H9 (cell line): Measurements from ENCODE around the gene LRRC63. TPM values are rescaled to one million over a fixed set of nuclear protein-coding genes. Genes with fewer than 3 reads are reported as not detected.

ENCODE experiments used
- DNase-seq: peaks from one replicate; pipeline ENCODE4 v3.0.0-alpha.2; 2017
- H2AFZ ChIP-seq: one replicate; pipeline ENCODE4 v1.6.1; 2013; ENCODE audit warnings: mild to moderate bottlenecking, low read length, control low read depth, moderate library complexity
- H2AK5ac ChIP-seq: 2 replicates; pipeline ENCODE4 v1.6.1; 2013; ENCODE audit warnings: low read length, control low read depth, mixed read lengths; ENCODE audit not compliant: insufficient read length
- H2BK120ac ChIP-seq: one replicate; pipeline ENCODE4 v1.6.1; 2013; ENCODE audit warnings: low read depth, mild to moderate bottlenecking, low read length, control low read depth, inconsistent platforms; ENCODE audit not compliant: poor library complexity, severe bottlenecking
- H2BK12ac ChIP-seq: 2 replicates; pipeline ENCODE4 v1.6.1; 2013; ENCODE audit warnings: low read length, control low read depth, mixed read lengths, low read depth; ENCODE audit not compliant: insufficient read length
- H2BK15ac ChIP-seq: 2 replicates; pipeline ENCODE4 v1.6.1; 2013; ENCODE audit warnings: low read depth, low read length, control low read depth
- H2BK20ac ChIP-seq: one replicate; pipeline ENCODE4 v1.6.1; 2013; ENCODE audit warnings: low read depth, mild to moderate bottlenecking, low read length, control low read depth, inconsistent platforms; ENCODE audit not compliant: poor library complexity, severe bottlenecking
- H2BK5ac ChIP-seq: 2 replicates; pipeline ENCODE4 v1.6.1; 2013; ENCODE audit warnings: low read length, control low read depth, mixed read lengths; ENCODE audit not compliant: insufficient read length
- H3K14ac ChIP-seq: 2 replicates; pipeline ENCODE4 v1.6.1; 2013; ENCODE audit warnings: low read length, control low read depth; ENCODE audit not compliant: insufficient read depth
- H3K18ac ChIP-seq: 2 replicates; pipeline ENCODE4 v1.6.1; 2013; ENCODE audit warnings: low read depth, mild to moderate bottlenecking, mixed read lengths, low read length, control low read depth; ENCODE audit not compliant: insufficient read length
- H3K23ac ChIP-seq: 2 replicates; pipeline ENCODE4 v1.6.1; 2013; ENCODE audit warnings: low read length, control low read depth, mixed read lengths, low read depth; ENCODE audit not compliant: insufficient read length
- H3K23me2 ChIP-seq: 2 replicates; pipeline ENCODE4 v1.6.1; 2013; ENCODE audit warnings: low read depth, mild to moderate bottlenecking, mixed read lengths, low read length, control low read depth; ENCODE audit not compliant: insufficient read length, poor library complexity, severe bottlenecking
- H3K27ac ChIP-seq: 2 replicates; pipeline ENCODE4 v1.5.1; 2013; ENCODE audit warnings: low read length, control low read depth, mixed read lengths, low read depth; ENCODE audit not compliant: insufficient read length
- H3K27me3 ChIP-seq: 2 replicates; pipeline ENCODE4 v1.6.1; 2013; ENCODE audit warnings: low read length, control low read depth, inconsistent platforms; ENCODE audit not compliant: insufficient read depth
- H3K4ac ChIP-seq: 2 replicates; pipeline ENCODE4 v1.6.1; 2013; ENCODE audit warnings: low read depth, mild to moderate bottlenecking, control low read depth, inconsistent platforms, low read length, moderate library complexity
- H3K4me1 ChIP-seq: 2 replicates; pipeline ENCODE4 v1.6.1; 2013; ENCODE audit warnings: low read length, control low read depth, inconsistent platforms; ENCODE audit not compliant: insufficient read depth
- H3K4me2 ChIP-seq: 2 replicates; pipeline ENCODE4 v1.6.1; 2013; ENCODE audit warnings: low read length, control low read depth, mixed read lengths; ENCODE audit not compliant: insufficient read length, insufficient read depth
- H3K56ac ChIP-seq: 2 replicates; pipeline ENCODE4 v1.6.1; 2013; ENCODE audit warnings: low read depth, mild to moderate bottlenecking, mixed read lengths, low read length, control low read depth; ENCODE audit not compliant: insufficient read length
- H3K79me1 ChIP-seq: 2 replicates; pipeline ENCODE4 v1.6.1; 2013; ENCODE audit warnings: low read depth, mild to moderate bottlenecking, moderate library complexity, low read length, control low read depth, inconsistent platforms; ENCODE audit not compliant: insufficient read depth, poor library complexity, severe bottlenecking
- H3K79me2 ChIP-seq: 2 replicates; pipeline ENCODE4 v1.6.1; 2013; ENCODE audit warnings: low read length, control low read depth, inconsistent platforms; ENCODE audit not compliant: insufficient read depth
- H3K9ac ChIP-seq: 2 replicates; pipeline ENCODE4 v1.6.1; 2013; ENCODE audit warnings: low read length, control low read depth, mixed read lengths; ENCODE audit not compliant: insufficient read length; ENCODE audit errors: extremely low read depth
- H3K9me3 ChIP-seq: one replicate; pipeline ENCODE4 v1.6.1; 2013; ENCODE audit warnings: low read depth, low read length, inconsistent platforms; ENCODE audit not compliant: control insufficient read depth
- H3T11ph ChIP-seq: one replicate; pipeline ENCODE4 v1.6.1; 2013; ENCODE audit warnings: mild to moderate bottlenecking, low read length, control low read depth, inconsistent platforms
- H4K20me1 ChIP-seq: one replicate; pipeline ENCODE4 v1.6.1; 2013; ENCODE audit not compliant: control insufficient read depth, insufficient read length, insufficient read depth
- H4K5ac ChIP-seq: 2 replicates; pipeline ENCODE4 v1.6.1; 2013; ENCODE audit warnings: low read depth, mild to moderate bottlenecking, mixed read lengths, low read length, control low read depth; ENCODE audit not compliant: insufficient read length
- H4K8ac ChIP-seq: replicated peaks from 2 replicates; pipeline ENCODE4 v1.6.1; 2013; ENCODE audit warnings: low read length, control low read depth, mixed read lengths, low read depth; ENCODE audit not compliant: insufficient read length
- H4K91ac ChIP-seq: 2 replicates; pipeline ENCODE4 v1.6.1; 2013; ENCODE audit warnings: low read depth, mild to moderate bottlenecking, moderate library complexity, mixed read lengths, low read length, control low read depth; ENCODE audit not compliant: insufficient read length
- H3K27ac Mint-ChIP-seq, 3 experiments: 2 replicates in 2 of 3; 3 replicates in 1 of 3; pipeline ENCODE4 v1.8.0; 2020 to 2021; ENCODE audit warnings: mixed read lengths in 3 of 3, mild to moderate bottlenecking in 1 of 3, moderate library complexity in 1 of 3
- H3K27me3 Mint-ChIP-seq: 2 replicates; pipeline ENCODE4 v1.8.0; 2021; ENCODE audit warnings: low read depth, mild to moderate bottlenecking, moderate library complexity, mixed read lengths
- H3K36me3 Mint-ChIP-seq, 3 experiments: 2 replicates in 2 of 3; 3 replicates in 1 of 3; pipeline ENCODE4 v1.8.0; 2020 to 2021; ENCODE audit warnings: low read depth in 3 of 3, mixed read lengths in 3 of 3; ENCODE audit not compliant: insufficient read depth in 1 of 3
- H3K4me1 Mint-ChIP-seq, 2 experiments: 2 replicates each; pipeline ENCODE4 v1.8.0; 2020; ENCODE audit warnings: mixed read lengths in 2 of 2
- H3K4me3 Mint-ChIP-seq, 2 experiments: 2 replicates in 1 of 2; 3 replicates in 1 of 2; pipeline ENCODE4 v1.8.0; 2020 to 2021; ENCODE audit warnings: mild to moderate bottlenecking in 2 of 2, mixed read lengths in 2 of 2, moderate library complexity in 1 of 2
- H3K9me3 Mint-ChIP-seq, 2 experiments: 2 replicates in 1 of 2; 3 replicates in 1 of 2; pipeline ENCODE4 v1.8.0; 2020; ENCODE audit warnings: mild to moderate bottlenecking in 2 of 2, mixed read lengths in 2 of 2, moderate library complexity in 1 of 2
- CTCF ChIP-seq: fragments of 200-600 bp; sonication (generic); conservative IDR thresholded peaks from 3 replicates; pipeline ENCODE4 v1.8.0; 2021; ENCODE audit warnings: antibody characterized with exemption, mild to moderate bottlenecking
- total RNA-seq: library from RNA; stranded (reverse); gene quantifications from 2 replicates; pipeline ENCODE4 v1.2.1, GENCODE V29; 2021

Gene LRRC63
- total RNA-seq, 1 experiment from 2014 or later = not detected

GRCh38 chr13:46178821-46179220 is 32.9 kb upstream of the LRRC63 start:
- Histone ChIP-seq H3K79me1 (no peaks in the 10 kb centered on the region), H2BK12ac (no peak overlapping the region), H3K79me2 (no peaks in the 10 kb centered on the region), H3K9me3 (no peaks in the 10 kb centered on the region), H2AK5ac (no peak overlapping the region), H3K9ac (no peak overlapping the region), H3K27me3 (no peaks in the 10 kb centered on the region), H3K14ac (no peak overlapping the region), H3K56ac (no peak overlapping the region), H3K27ac (no peak overlapping the region), H3K4ac (no peak overlapping the region), H2BK20ac (no peak overlapping the region), H4K5ac (no peak overlapping the region), H3K4me1 (peaks cover 3% of the 10 kb centered on the region; the same call in 1 of the 2 replicates), H3K23ac (no peak overlapping the region), H2AFZ (no peak overlapping the region), H4K8ac (no peak overlapping the region), H2BK15ac (no peak overlapping the region), H2BK120ac (no peak overlapping the region), H3K23me2 (no peaks in the 10 kb centered on the region), H2BK5ac (no peak overlapping the region), H3T11ph (no peak overlapping the region), H4K20me1 (no peaks in the 10 kb centered on the region), H3K4me2 (no peak overlapping the region), H4K91ac (no peak overlapping the region), H3K18ac (no peak overlapping the region)
- Mint-ChIP-seq H3K27ac (no peak overlapping the region), H3K4me1 (peaks cover 2 to 10% of the 10 kb centered on the region in 2 experiments), H3K27me3 (no peaks in the 10 kb centered on the region; the same call in 1 of the 2 replicates), H3K9me3 (no peaks in the 10 kb centered on the region), H3K4me3 (no peak overlapping the region), H3K36me3 (no peaks in the 10 kb centered on the region)
- TF ChIP-seq CTCF = no peak
- no peak for DNase-seq
